Muscle of leg (tissue), 11 donors: Measurements from ENCODE around the gene USP24. TPM values are rescaled to one million over a fixed set of nuclear protein-coding genes. Genes with fewer than 3 reads are reported as not detected.
"Not testable (repeated sequence)": the region's sequence is repeated elsewhere in the genome, so short reads cannot be mapped to it uniquely, and the experiment has no call there.

Source experiments
- DNase-seq: peaks from one replicate; pipeline ENCODE4 v3.0.0; 2013
- H3K27ac ChIP-seq: one replicate; pipeline ENCODE4 v1.5.1; 2013; ENCODE audit warnings: mild to moderate bottlenecking, low read length, control low read depth
- H3K27me3 ChIP-seq: one replicate; pipeline ENCODE4 v1.6.1; 2013; ENCODE audit warnings: low read length; ENCODE audit not compliant: control insufficient read depth, insufficient read depth
- H3K36me3 ChIP-seq: one replicate; pipeline ENCODE4 v1.6.1; 2013; ENCODE audit warnings: low read length; ENCODE audit not compliant: control insufficient read depth, insufficient read depth
- H3K4me1 ChIP-seq: one replicate; pipeline ENCODE4 v1.6.1; 2013; ENCODE audit warnings: low read length; ENCODE audit not compliant: control insufficient read depth, insufficient read depth
- H3K4me3 ChIP-seq: one replicate; pipeline ENCODE4 v1.5.1; 2013; ENCODE audit warnings: low read length, control low read depth
- H3K9me3 ChIP-seq: replicated peaks from 2 replicates; pipeline ENCODE4 v1.6.1; 2013; ENCODE audit warnings: low read depth, low read length; ENCODE audit not compliant: control insufficient read depth
- WGBS: methylation state at CpG from one replicate; pipeline ENCODE4 v1.1.5; 2013; ENCODE audit warnings: missing lambda C conversion rate; ENCODE audit not compliant: insufficient coverage; 5-methylcytosine and 5-hydroxymethylcytosine counted together
- polyA plus RNA-seq, 8 donors: library from polyadenylated mRNA; unstranded; fragments of 120-200 nt; gene quantifications; one replicate each; pipeline versions ENCODE4 v1.2.1 to v1.2.3, GENCODE V29; 2013; ENCODE audit warnings: inconsistent platforms in 1 of 8, low replicate concordance in 1 of 8; ENCODE audit not compliant: insufficient read length in 8 of 8, insufficient read depth in 1 of 8
- total RNA-seq: library from RNA; stranded (reverse); fragments of 120-200 nt; gene quantifications from one replicate; pipeline ENCODE4 v1.2.4, GENCODE V29; 2013

Gene USP24
- total and polyA plus RNA-seq, 9 donors: 31.0 to 54.1 (median 36.3) TPM

DNA sequence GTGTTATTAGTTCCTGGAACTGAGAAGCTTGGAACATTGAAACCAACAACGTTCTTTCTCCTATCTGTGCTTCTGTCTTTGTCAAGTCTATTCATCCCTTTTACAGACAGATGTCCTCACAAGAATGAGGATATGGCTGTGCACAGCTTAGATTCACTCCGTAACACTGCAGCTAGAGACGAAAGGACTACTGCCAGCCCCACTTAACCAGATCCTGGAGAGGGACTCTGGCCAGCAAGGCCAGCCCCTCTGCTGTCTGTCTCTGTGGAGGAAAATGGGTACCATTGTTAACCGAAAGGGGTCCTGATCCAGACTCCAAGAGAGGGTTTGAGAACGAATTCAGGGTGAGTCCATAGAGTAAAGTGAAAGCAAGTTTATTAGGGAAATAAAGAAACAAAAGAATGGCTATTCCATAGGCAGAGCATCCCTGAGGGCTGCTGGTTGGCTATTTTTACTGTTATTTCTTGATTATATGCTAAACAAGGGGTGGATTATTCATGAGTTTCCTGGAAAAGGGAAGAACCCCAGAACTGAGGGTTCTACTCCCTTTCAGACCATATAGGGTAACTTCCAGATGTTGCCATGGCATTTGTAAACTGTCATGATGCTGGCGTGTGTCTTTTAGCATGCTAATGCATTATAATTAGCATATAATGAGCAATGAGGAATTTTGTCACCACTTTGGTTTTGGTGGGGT lies 17.4 kb upstream of the USP24 start:
- no peaks in the 10 kb centered on the region for H3K27me3 ChIP-seq
- H3K9me3 ChIP-seq: no peaks in the 10 kb centered on the region
- 87% methylated on average over 4 of the region's 6 CpGs for WGBS
- no peak overlapping the region for H3K4me3 ChIP-seq
- H3K4me1 ChIP-seq: no peaks in the 10 kb centered on the region
- no peak overlapping the region for H3K27ac ChIP-seq
- H3K36me3 ChIP-seq: no peaks in the 10 kb centered on the region
- DNase-seq: no peak

GRCh38 chr1:55231745-55232144 lies 16.6 kb upstream of the USP24 start:
- Histone ChIP-seq H3K4me3 (no peak overlapping the region), H3K9me3 (peaks cover 2% of the 10 kb centered on the region), H3K36me3 (no peaks in the 10 kb centered on the region), H3K27me3 (no peaks in the 10 kb centered on the region), H3K4me1 (no peaks in the 10 kb centered on the region), H3K27ac (no peak overlapping the region)
- WGBS: no CpG with 5 or more reads among the region's 3 CpGs
- no peak for DNase-seq

DNA sequence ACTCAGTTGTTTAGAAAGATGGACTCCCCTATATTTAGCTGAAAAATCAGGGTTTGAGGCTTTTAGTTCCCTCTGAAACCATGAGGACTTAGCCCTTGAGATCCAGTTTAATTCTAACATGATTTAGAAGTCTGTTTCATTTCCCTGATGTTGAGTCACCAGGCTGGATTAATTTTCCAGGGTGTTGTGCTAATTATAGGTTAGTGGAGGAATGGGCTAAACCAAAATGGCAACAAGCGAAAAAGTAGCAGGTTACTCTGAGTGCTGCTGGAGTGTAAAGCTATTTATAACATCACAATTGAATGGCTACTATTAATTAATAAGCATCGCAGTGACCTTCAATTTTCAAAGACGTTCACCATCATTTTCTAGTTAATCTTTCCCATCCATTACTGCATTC lies 15.5 kb upstream of the USP24 start:
- no peak overlapping the region for H3K27ac ChIP-seq
- no peaks in the 10 kb centered on the region for H3K27me3 ChIP-seq
- H3K4me3 ChIP-seq: no peak overlapping the region
- no peak for DNase-seq
- WGBS: no CpG with 5 or more reads among the region's 3 CpGs
- H3K36me3 ChIP-seq: no peaks in the 10 kb centered on the region
- peaks cover 2% of the 10 kb centered on the region for H3K9me3 ChIP-seq
- no peaks in the 10 kb centered on the region for H3K4me1 ChIP-seq

DNA sequence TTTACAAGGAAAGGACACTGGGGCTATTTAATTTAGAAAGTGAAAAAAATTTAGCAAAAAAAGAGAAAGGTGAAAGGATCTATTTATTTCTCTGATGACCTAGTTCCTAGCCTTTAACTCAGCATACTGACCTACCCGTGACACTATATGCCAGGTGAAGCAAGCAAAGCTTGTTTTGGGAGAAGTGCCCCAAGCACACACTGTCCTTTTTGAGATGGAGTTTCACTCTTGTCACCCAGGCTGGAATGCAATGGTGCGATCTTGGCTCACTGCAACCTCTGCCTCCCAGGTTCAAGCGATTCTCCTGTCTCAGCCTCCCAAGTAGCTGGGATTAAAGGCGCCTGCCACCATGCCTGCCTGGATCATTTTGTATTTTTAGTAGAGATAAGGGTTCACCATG lies 14.6 kb upstream of the USP24 start:
- DNase-seq, H3K9me3 ChIP-seq, H3K27ac ChIP-seq, H3K4me3 ChIP-seq, H3K27me3 ChIP-seq, H3K36me3 ChIP-seq, H3K4me1 ChIP-seq: not testable (repeated sequence)
- 76% methylated on average over 2 of the region's 4 CpGs for WGBS

GRCh38 chr1:55225228-55225627 lies 10.1 kb upstream of the USP24 start:
- Histone ChIP-seq H3K27me3 (no peaks in the 10 kb centered on the region), H3K4me1 (no peaks in the 10 kb centered on the region), H3K27ac (no peak overlapping the region), H3K9me3 (peaks cover 2% of the 10 kb centered on the region), H3K36me3 (no peaks in the 10 kb centered on the region), H3K4me3 (no peak overlapping the region)
- no CpG with 5 or more reads among the region's 1 CpG for WGBS
- DNase-seq: no peak

GRCh38 chr1:55224729-55225128 lies 9.6 kb upstream of the USP24 start:
- H3K4me1 ChIP-seq: no peaks in the 10 kb centered on the region
- no peak overlapping the region for H3K4me3 ChIP-seq
- H3K27ac ChIP-seq: no peak overlapping the region
- peaks cover 2% of the 10 kb centered on the region for H3K9me3 ChIP-seq
- whole genome bisulfite sequencing: 63% methylated on average over 1 of the region's 1 CpG
- no peak for DNase-seq
- no peaks in the 10 kb centered on the region for H3K36me3 ChIP-seq
- no peaks in the 10 kb centered on the region for H3K27me3 ChIP-seq

DNA sequence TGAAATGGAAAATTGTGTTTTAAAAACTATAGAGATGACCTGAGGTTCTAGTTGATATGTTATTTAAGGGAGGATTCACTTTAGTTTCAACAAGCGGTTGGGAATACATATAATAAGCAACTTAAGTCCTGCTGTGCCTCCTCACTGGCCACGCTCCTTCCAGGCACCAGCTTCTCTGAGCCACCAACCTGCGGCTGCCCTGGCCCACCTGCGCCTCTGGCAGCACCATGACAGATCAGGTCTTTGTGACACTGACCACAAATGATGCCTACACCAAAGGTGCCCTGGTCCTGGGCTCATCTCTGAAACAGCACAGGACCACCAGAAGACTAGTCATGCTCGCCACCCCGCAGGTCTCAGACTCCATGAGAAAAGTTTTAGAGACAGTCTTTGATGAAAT lies 7.0 kb upstream of the USP24 start:
- DNase-seq: no peak
- no peaks in the 10 kb centered on the region for H3K27me3 ChIP-seq
- 66% methylated on average over 4 of the region's 6 CpGs for WGBS
- no peak overlapping the region for H3K4me3 ChIP-seq
- no peaks in the 10 kb centered on the region for H3K9me3 ChIP-seq
- no peaks in the 10 kb centered on the region for H3K4me1 ChIP-seq
- no peak overlapping the region for H3K27ac ChIP-seq
- H3K36me3 ChIP-seq: no peaks in the 10 kb centered on the region

DNA sequence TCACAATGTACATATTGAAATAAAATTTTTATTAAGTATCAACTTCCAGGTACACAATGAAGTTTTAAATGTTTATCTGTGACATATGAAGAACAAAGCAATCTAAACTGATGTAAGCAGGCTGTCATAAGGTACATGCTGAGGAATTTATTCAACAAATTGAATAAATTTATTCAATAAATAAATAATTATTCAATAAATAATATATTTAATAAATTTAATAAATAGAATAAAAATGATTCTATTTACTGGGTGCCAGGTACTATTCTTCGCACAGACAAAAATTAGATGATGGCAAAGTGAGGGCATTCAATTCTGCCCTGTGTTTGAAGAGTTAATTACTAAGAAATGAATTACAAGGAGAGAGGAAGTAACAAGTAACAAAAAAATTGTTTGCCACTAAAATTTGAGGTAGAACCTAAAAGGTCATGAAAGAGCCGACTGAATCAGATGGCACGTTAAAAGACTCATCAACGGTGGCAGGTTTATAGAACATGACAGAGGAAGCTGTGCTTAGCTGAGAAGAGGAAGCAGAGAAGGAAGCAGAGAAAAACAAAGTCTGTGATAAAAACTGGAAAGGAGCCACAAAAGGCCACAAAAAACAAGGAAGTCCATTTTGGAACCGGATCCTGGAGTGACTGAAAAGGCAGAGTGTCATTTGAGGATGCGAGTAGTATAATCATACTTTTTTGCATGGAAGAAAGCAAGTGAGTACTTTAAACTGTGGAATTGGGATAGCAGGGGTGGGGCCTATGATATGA lies 2.2 kb upstream of the USP24 start:
- Histone ChIP-seq H3K4me3 (no peak overlapping the region), H3K9me3 (no peaks in the 10 kb centered on the region), H3K27ac (no peak overlapping the region), H3K4me1 (peaks cover 13% of the 10 kb centered on the region), H3K27me3 (no peaks in the 10 kb centered on the region), H3K36me3 (peaks cover 3% of the 10 kb centered on the region)
- peak; percentile 78 for DNase-seq
- WGBS: 65% methylated on average over 5 of the region's 6 CpGs

GRCh38 chr1:55216096-55216495 lies 932 bp upstream of the USP24 start:
- H3K4me1 ChIP-seq: peaks cover 19% of the 10 kb centered on the region
- H3K36me3 ChIP-seq: peaks cover 4% of the 10 kb centered on the region
- H3K4me3 ChIP-seq: peak overlapping the region; percentile 85
- H3K9me3 ChIP-seq: no peaks in the 10 kb centered on the region
- whole genome bisulfite sequencing: 14% methylated on average over 9 of the region's 9 CpGs
- DNase-seq: peak; percentile 11
- no peaks in the 10 kb centered on the region for H3K27me3 ChIP-seq
- H3K27ac ChIP-seq: peak overlapping the region; percentile 88

- Histone ChIP-seq H3K9me3 (no peaks in the 10 kb centered on the region), H3K4me3 (peak overlapping the region; percentile 85), H3K36me3 (peaks cover 4% of the 10 kb centered on the region), H3K27me3 (no peaks in the 10 kb centered on the region), H3K4me1 (peaks cover 19% of the 10 kb centered on the region), H3K27ac (peak overlapping the region; percentile 81)
- DNase-seq: peak; percentile 68
- WGBS: under 1% methylated on average over 29 of the region's 29 CpGs
Measured at GRCh38 chr1:55214934-55215193, 300 bp downstream of the USP24 start.
